Fibroblast of skin of right biceps (primary cell): ENCODE measurements around the gene PKNOX2.

Source experiments
- DNase-seq: peaks from one replicate; pipeline ENCODE4 v3.0.0-alpha.2; 2013

PKNOX2 gene

GRCh38 chr11:125239585-125240560, 75.3 kb downstream of the PKNOX2 start:
- no peak for DNase-seq

DNA sequence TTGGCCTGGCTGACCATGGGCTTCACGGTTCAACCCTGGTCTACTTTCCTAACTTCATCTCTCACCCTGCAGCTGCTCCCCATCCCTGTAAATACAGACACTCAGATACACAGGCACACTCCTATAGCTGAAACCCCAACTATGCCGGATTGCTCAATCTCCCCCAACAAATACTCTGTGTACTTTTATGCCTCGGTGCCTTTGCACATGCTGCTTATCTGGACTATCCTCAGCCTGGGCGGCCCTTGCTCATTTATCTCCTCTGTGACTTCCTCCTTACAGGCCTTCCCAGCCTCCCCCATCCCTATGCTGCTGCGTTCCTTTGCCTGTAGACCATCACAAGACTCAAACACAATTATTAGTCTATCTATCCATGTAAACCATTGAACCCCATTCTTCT, 76.6 kb downstream of the PKNOX2 start:
- no peak for DNase-seq

- no peak for DNase-seq
These were observed 77.7 kb downstream of the PKNOX2 start for GRCh38 chr11:125242141-125242775.

- DNase-seq: no peak
These were observed 79.6 kb downstream of the PKNOX2 start for GRCh38 chr11:125244166-125244565.

GRCh38 chr11:125245299-125245698, 80.7 kb downstream of the PKNOX2 start:
- DNase-seq: no peak

GRCh38 chr11:125247431-125247830, 82.9 kb downstream of the PKNOX2 start:
- DNase-seq: no peak

DNA sequence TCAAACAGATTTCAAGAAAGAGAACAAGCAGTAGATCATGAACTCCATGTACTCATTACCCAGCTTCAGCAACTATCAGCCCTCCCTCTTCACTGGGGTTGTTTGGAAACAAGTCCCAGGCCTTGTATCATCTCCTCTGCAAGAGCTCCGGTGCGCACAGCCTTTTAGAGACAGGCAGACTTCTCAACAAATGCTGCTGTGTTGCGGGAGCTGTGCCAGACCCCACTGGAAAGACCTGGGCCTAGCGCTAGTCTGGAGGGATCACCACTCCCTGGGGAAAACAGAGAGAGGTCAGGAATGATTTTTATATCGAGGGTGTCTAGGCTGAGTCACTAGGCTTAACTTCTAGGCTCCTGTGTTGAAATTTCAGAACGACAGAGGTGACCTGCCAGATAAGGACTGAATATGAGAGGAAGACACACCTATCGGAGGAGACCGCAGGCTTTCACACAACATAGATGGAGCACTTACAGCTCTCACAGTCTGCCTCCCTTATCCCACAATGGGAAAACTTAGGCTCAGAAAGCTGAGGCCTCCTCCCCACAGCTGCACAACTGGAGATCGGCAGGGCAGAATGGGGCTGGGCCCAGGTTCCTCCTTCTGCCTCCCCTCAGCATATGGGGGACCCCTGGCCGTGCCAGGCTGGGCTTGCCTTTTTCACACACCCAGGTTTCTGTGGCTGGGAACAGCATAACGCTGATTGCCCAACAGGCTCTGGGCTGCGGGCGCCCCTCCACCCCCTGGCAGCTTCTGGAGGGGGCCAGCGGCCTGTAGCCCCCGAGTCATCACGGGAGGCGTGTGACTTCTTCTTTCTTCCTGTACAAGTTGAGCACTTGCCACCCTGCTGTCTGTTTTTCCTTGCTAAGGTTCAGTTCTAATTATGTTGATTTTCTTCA, 86.0 kb downstream of the PKNOX2 start:
- no peak for DNase-seq

GRCh38 chr11:125251214-125251545, 86.6 kb downstream of the PKNOX2 start:
- no peak for DNase-seq

- no peak for DNase-seq
These were observed 87.4 kb downstream of the PKNOX2 start for GRCh38 chr11:125251956-125252355.

DNA sequence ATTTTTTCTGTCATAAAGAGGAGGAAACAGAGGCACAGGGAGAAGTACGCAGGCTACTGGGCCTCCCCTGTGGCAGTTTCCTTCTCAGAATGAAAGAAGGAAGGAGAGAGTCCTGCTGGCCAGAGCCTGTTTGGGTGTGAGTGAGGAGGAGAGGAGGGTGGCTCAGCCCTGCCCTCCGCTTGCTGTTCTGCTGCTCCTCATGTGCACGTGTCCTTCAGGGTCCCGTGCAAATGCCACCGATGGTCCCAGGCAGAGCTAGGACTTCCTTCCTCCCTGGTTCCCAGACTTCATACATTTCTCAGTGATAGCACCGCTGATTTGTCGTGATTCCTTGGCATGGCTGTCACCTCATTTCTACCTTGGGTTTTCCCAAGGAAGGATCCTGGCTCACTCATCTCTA, 88.7 kb downstream of the PKNOX2 start:
- DNase-seq: no peak

GRCh38 chr11:125253795-125254525, 89.4 kb downstream of the PKNOX2 start:
- DNase-seq: no peak

- no peak for DNase-seq
These were observed 92.1 kb downstream of the PKNOX2 start for GRCh38 chr11:125256541-125257189.

GRCh38 chr11:125257190-125257579, 92.6 kb downstream of the PKNOX2 start:
- no peak for DNase-seq

DNA sequence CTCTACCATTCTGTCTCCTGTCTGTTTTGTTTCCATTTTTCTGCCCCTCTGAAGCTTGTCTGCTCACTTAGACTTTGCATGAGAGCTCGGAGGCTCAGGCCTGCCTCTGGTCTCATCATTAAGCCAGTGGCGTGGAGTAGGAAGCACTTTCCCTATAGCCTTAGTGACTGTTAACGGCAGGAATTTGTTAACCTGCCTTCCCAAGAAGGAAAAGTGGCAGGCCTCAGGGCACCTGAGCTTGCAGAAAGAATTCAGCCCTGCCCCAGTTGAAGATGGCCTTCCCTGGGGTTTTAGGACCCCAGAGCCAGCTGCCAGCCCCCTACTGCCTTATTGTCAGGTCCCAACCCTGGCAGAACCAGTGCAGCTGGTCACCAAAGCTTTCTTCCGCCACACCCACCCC, 93.2 kb downstream of the PKNOX2 start:
- DNase-seq: no peak

GRCh38 chr11:125258291-125259032, 93.9 kb downstream of the PKNOX2 start:
- DNase-seq: no peak

GRCh38 chr11:125261588-125261987, 97.0 kb downstream of the PKNOX2 start:
- DNase-seq: no peak

GRCh38 chr11:125262194-125262829, 97.8 kb downstream of the PKNOX2 start:
- no peak for DNase-seq

GRCh38 chr11:125262830-125263218, 98.3 kb downstream of the PKNOX2 start:
- peak; percentile 17 for DNase-seq

GRCh38 chr11:125263268-125263790, 98.8 kb downstream of the PKNOX2 start:
- DNase-seq: peak; percentile 94
